ENCODE measurements around the gene EIF3L. TPM values are rescaled to one million over a fixed set of nuclear protein-coding genes. Genes with fewer than 3 reads are reported as not detected.

EIF3L gene
- total RNA-seq, 1 experiment from 2014 or later = 739 TPM

- no peak overlapping the region for H3K4ac ChIP-seq (ENCODE audit: low read depth, low read length)
- H4K5ac ChIP-seq (ENCODE audit: insufficient read length, low read depth, low read length) = no peak overlapping the region
- H4K91ac ChIP-seq (ENCODE audit: insufficient read length, low read depth, low read length) = no peak overlapping the region
- no peak overlapping the region for H2BK120ac ChIP-seq (ENCODE audit: low read depth, low read length, poor library complexity, severe bottlenecking)
- H3K23ac ChIP-seq (ENCODE audit: insufficient read length, low read depth, low read length) = no peak overlapping the region
- no peak overlapping the region for H2BK20ac ChIP-seq (ENCODE audit: low read depth, low read length, poor library complexity, severe bottlenecking)
- no peak overlapping the region for H3K4me2 ChIP-seq (ENCODE audit: insufficient read depth, insufficient read length, low read length)
- H2AK5ac ChIP-seq (ENCODE audit: insufficient read length, low read length) = no peak overlapping the region
- H4K8ac ChIP-seq (replicated peaks; ENCODE audit: insufficient read length, low read depth, low read length) = no peak overlapping the region
- H3K36me3 Mint-ChIP-seq (ENCODE audit: insufficient read depth in 1 of 3, low read depth in 3 of 3) = peaks cover 0 to 57% (median 26%) of the 10 kb centered on the region in 3 experiments; a peak in 6 of 7 replicates
- TF ChIP-seq CTCF (conservative IDR thresholded peaks at IDR 0.05) = no peak
- no peak overlapping the region for H3K18ac ChIP-seq (ENCODE audit: insufficient read length, low read depth, low read length)
- H3K4me1 Mint-ChIP-seq = peaks cover 8 to 12% of the 10 kb centered on the region in 2 experiments
- H2BK12ac ChIP-seq (ENCODE audit: insufficient read length, low read depth, low read length) = no peak overlapping the region
- no peaks in the 10 kb centered on the region for H3K79me2 ChIP-seq (ENCODE audit: insufficient read depth, low read length)
- no peaks in the 10 kb centered on the region for H3K9me3 Mint-ChIP-seq
- H3K27me3 ChIP-seq (ENCODE audit: insufficient read depth, low read length) = no peaks in the 10 kb centered on the region
- no peak overlapping the region for H3K56ac ChIP-seq (ENCODE audit: insufficient read length, low read depth, low read length)
- H3K27me3 Mint-ChIP-seq (ENCODE audit: low read depth) = no peaks in the 10 kb centered on the region
- no peak overlapping the region for H3K4me3 Mint-ChIP-seq
- no peaks in the 10 kb centered on the region for H3K23me2 ChIP-seq (ENCODE audit: insufficient read length, low read depth, low read length, poor library complexity, severe bottlenecking)
- DNase-seq = no peak
- H2AFZ ChIP-seq (ENCODE audit: low read length) = no peak overlapping the region
- no peak overlapping the region for H3K27ac Mint-ChIP-seq
- no peak overlapping the region for H2BK15ac ChIP-seq (ENCODE audit: low read depth, low read length)
- H3K9ac ChIP-seq (ENCODE audit: extremely low read depth, insufficient read length, low read length) = no peak overlapping the region
- no peaks in the 10 kb centered on the region for H3K9me3 ChIP-seq (ENCODE audit: control insufficient read depth, low read depth, low read length)
- no peak overlapping the region for H3K14ac ChIP-seq (ENCODE audit: insufficient read depth, low read length)
- no CpG with 5 or more reads among the region's 10 CpGs for WGBS (ENCODE audit: extremely low coverage, insufficient read length, low lambda C conversion rate)
- H3K4me1 ChIP-seq (ENCODE audit: insufficient read depth, low read length) = no peaks in the 10 kb centered on the region
- no peak overlapping the region for H3T11ph ChIP-seq (ENCODE audit: low read length)
- no peaks in the 10 kb centered on the region for H4K20me1 ChIP-seq (ENCODE audit: control insufficient read depth, insufficient read depth, insufficient read length)
- H3K79me1 ChIP-seq (ENCODE audit: insufficient read depth, low read depth, low read length, poor library complexity, severe bottlenecking) = no peaks in the 10 kb centered on the region
- no peak overlapping the region for H2BK5ac ChIP-seq (ENCODE audit: insufficient read length, low read length)
- H3K27ac ChIP-seq (ENCODE audit: insufficient read length, low read depth, low read length) = no peak overlapping the region
These were observed 83.2 kb downstream of the EIF3L start for GRCh38 chr22:37932401-37932800.

All from H9 (cell line).